HG03175 (cell line): ENCODE results near the gene TOMM20.
"Not testable (repeated sequence)": the region's sequence is repeated elsewhere in the genome, so short reads cannot be mapped to it uniquely, and the experiment has no call there.

Experiments
- ATAC-seq: cut with Tn5 transposase; IDR thresholded peaks from one replicate; pipeline ENCODE4 v1.9.1; 2021; ENCODE audit warnings: mild to moderate bottlenecking, moderate library complexity; ENCODE audit not compliant: unreplicated experiment

Gene TOMM20

GRCh38 chr1:235085411-235086117 is 43.1 kb downstream of the TOMM20 start:
- not testable (repeated sequence) for ATAC-seq

DNA sequence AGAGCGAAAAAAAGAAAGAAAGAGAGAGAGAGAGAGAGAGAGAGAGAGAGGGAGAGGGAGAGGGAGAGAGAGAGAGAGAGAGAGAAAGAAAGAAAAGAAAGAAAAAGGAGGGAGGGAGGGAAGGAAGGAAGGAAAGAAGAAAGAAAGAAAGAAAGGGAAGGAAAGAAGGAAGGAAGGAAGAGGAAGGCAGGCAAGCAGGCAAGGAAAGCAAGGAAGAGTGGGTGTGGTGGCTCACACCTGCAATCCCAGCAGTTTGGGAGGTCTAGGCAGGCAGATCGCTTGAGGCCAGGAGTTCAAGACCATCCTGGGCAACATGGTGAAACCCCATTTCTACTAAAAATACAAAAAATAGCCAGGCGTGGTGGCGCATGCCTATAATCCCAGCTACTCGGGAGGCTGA is 47.8 kb downstream of the TOMM20 start:
- not testable (repeated sequence) for ATAC-seq

DNA sequence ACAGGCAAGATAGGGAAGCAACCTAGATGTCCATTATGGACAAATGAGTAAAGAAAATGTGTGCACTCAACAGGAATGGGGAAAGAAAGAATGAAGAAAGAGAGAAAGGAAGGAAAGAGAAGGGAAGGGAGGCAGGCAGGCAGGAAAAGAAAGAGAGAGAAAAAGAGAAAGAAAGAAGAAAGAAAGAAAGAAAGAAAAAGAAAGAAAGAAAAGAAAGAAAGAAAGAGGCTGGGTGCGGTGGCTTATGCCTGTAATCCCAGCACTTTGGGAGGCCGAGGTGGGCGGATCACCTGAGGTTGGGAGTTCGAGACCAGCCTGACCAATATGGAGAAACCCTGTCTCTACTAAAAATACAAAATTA is 48.4 kb downstream of the TOMM20 start:
- ATAC-seq = not testable (repeated sequence)

DNA sequence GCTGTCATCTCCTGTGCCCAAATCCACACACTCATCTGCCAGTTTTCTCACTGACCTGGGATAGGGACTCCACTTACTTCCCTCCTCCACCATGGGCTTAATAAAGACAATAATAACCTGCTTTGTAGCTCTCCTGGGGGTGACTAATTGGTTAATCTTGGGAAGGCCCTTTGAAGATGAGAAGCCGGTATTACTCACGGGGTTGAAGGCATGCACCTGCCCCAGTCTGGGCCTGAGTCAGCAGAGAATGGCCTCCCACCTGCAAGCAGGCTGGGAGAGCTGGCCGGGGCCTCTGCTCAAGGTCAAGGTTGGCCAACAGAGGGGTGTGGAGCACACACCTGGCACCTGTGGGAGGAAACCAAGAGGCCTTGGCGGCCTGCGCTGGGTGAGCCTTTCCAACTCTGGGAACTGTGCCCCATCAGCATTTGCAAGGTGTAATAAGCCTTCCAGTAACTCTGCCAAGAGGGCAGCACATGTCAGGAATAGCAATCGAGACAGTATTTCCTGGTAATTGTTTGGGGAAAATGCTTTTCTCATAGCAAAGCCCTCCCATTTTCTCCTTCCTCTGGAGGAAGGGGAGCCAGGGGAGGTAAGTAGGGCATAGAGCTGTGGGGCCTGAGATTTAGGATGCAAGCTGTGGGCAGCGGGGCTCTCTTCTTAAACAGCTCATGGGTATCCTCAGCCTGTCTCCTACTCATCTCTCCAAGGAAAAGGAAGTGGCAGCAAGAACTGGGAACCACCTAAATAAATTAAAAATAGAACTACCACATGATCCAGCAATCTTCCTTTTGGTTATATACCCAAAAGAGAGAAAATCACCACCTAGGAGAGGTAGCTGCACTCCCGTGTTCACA is 49.0 kb downstream of the TOMM20 start:
- no peak for ATAC-seq

- ATAC-seq = no peak
Measured at GRCh38 chr1:235078480-235079381, 49.9 kb downstream of the TOMM20 start.

DNA sequence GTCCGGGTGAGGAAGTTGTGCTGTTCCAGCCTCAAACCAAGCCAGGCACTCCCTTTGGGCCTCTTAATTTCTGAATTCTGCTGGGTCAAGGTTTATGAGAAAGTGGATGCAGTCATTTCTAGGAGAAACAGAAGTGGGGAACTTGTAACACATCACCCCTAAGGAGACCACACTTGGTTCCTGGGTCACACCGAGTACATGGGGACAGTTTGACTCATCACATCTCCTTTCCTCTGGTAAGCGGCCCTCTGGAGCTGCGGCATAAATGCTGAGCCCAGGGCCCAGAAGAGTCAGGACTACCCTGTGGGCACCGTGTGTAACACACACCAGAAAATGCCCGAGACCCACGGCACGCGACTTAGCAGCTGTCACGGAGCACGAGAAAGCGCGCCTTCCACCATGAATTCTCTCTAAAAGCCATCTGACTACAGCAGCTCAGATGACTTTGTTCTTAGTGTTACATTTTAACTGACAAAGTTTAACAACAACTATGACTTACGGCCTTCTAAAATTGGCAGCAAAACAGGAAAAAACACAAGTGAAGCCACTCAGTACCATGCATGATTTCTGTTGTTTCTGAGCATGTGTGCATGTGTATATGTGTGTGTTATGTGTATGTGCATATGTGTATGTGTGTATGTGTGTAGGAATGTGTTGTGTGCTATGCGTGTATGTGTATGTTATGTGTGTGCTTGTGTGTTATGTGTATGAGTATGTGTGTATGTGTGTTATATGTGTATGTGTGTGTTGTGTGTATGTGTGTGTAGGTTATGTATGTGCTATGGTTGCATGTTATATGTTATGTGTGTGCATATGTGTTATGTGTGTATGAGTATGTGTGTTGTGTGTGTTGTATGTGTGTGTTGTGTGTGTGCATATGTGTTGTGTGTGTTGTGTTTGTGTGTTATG is 50.8 kb downstream of the TOMM20 start:
- peak; percentile 38 for ATAC-seq

DNA sequence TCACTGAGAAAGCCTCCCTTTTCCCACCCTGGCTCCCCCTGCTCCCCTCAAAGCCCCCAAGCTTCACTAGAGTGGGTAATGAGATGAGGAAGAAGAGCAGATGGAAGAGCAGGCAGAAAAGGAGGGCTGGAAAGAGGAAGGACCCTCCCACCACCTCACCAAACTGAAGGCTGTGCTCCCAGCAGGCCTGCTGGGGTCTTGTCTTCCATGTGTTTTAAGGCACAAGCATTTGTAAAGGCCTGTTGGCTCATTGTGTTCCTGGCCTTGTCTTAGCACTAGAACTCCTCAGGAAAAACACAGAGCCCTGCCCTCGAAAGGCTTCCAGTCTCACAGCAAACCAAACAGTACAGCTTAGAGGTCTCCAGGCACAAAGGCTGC is 51.5 kb downstream of the TOMM20 start:
- ATAC-seq = no peak

DNA sequence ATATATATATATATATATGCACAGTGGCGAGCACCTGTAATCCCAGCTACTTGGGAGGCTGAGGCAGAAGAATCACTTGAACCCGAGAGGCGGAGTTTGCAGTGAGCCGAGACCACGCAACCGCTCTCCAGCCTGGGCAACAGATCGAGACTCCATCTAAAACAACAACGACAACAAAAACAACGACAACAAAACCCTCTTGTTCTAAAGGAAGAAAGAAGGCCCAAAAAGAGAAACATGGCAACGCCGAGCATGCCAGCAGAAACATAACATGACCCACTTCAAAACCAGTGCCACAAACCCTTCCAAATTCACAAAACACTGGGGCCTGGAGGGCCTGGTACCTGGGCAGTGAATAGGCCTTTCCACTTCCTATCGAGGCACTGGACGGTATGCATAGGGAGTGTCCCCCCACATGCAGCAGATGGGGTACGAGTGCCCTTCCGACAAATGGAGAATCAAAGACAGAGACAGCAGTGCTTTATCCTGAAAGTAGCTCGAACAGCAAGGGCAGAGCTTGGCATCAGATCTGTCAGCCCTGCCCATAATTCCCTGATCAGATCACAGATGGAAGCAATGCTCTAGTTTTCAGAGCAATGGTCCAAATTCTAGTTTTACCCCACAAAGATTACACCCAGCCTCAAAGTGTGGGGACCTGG is 52.0 kb downstream of the TOMM20 start:
- no peak for ATAC-seq

DNA sequence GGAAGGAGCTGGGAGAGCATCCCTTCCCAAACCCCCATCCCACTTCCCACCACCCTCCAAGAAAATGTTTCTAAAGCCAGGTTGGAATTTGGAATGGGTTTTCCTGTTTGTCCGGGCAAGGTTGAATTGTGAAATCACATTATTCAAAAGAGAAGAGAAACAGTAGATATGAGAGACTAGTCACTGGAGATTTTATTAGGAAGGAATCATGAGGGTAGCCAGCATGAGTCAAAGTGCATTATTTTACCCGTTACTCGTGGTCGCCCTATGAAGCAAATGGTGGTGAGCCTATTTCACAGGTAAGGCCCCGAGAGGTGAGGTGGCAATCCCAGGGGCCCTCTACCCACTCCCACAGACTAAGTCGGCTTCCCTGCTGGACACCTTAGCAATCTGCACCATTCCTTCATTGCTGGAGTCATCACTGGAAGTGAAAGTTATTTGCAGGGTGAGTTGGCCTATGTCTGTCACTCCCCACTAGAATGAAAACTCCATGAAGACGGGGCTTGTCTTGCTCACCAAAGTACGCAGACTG is 52.8 kb downstream of the TOMM20 start:
- no peak for ATAC-seq

GRCh38 chr1:235075048-235075776 is 53.4 kb downstream of the TOMM20 start:
- ATAC-seq = peak; percentile 73

GRCh38 chr1:235074523-235075047 is 54.1 kb downstream of the TOMM20 start:
- peak; percentile 38 for ATAC-seq

GRCh38 chr1:235073968-235074522 is 54.6 kb downstream of the TOMM20 start:
- no peak for ATAC-seq

GRCh38 chr1:235073331-235073967 is 55.2 kb downstream of the TOMM20 start:
- no peak for ATAC-seq

DNA sequence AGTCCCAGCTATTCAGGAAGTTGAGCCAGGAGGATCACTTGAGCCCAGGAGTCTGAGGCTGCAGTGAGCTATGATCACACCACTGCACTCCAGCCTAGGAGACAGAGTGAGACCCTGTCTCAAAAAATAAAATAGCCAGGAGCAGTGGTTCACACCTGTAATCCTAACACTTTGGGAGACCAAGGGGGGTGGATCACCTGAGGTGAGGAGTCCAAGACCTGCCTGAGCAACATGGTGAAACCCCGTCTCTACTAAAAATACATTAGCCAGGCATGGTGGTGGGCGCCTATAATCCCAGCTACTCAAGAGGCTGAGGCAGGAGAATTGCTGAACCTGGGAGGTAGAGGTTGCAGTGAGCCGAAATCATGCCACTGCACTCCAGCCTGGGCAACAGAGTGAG is 56.1 kb downstream of the TOMM20 start:
- not testable (repeated sequence) for ATAC-seq

DNA sequence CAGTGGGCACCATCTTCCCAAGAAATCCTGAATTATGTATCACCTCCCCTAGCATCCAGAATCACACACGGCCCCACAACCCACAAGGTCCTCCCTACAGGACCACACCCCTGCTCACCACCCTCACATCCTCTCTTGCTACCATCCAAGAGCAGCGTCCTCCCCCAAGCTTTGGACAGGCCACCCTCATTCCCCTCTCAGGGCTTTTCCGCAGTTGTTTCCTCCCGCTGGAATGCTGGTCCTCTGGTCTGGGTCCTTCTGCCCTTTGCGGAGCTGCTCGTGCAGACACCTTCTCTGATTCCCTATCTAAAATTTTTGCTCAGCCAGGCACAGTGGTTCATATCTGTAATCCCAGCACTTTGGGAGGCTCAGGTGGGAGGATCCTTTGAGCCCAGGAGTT is 56.5 kb downstream of the TOMM20 start:
- no peak for ATAC-seq

- no peak for ATAC-seq
Measured at GRCh38 chr1:235070819-235071218, 57.8 kb downstream of the TOMM20 start.
